GM18951 (cell line): ENCODE results near the gene TYRO3.
"Not testable (repeated sequence)": the region's sequence is repeated elsewhere in the genome, so short reads cannot be mapped to it uniquely, and the experiment has no call there.

Experiments
- POLR2A ChIP-seq: IDR thresholded peaks from 4 replicates; pipeline ENCODE4 v1.6.1; 2011; ENCODE audit warnings: mild to moderate bottlenecking; ENCODE audit not compliant: insufficient read length, insufficient read depth; ENCODE audit errors: extremely low read depth
- in situ Hi-C: fragments of 300-500 bp; cut with MboI; formaldehyde crosslinking; loops from one replicate; pipeline ENCODE4 v1.12.0; 2022; ENCODE audit warnings: low sequenced_read_pairs, mixed read lengths, inconsistent platforms; ENCODE audit not compliant: unreplicated experiment

TYRO3 gene

DNA sequence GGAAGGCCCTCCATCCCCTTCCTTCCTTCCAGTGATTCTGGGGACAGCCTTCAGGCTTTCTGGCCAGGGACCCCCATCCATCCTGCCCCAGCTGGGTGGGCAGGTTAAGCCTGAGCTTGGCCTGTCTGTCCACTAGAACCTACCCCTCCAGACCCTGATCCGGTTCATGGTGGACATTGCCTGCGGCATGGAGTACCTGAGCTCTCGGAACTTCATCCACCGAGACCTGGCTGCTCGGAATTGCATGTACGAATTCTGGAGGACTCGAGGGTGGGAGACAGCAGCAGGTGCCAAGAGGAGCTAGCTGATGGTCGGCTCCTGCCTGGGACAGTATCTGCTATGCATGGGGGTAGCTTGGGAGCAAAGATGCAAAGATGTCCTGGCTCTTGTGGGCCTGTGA lies 13.9 kb downstream of the TYRO3 start:
- in situ Hi-C loops = no loop called here
- no peak for TF ChIP-seq POLR2A

GRCh38 chr15:41573396-41573795 lies 14.4 kb downstream of the TYRO3 start:
- TF ChIP-seq POLR2A = no peak
- in situ Hi-C loops = no loop called here

GRCh38 chr15:41574158-41574557 lies 15.1 kb downstream of the TYRO3 start:
- in situ Hi-C loops = no loop called here
- TF ChIP-seq POLR2A = no peak

DNA sequence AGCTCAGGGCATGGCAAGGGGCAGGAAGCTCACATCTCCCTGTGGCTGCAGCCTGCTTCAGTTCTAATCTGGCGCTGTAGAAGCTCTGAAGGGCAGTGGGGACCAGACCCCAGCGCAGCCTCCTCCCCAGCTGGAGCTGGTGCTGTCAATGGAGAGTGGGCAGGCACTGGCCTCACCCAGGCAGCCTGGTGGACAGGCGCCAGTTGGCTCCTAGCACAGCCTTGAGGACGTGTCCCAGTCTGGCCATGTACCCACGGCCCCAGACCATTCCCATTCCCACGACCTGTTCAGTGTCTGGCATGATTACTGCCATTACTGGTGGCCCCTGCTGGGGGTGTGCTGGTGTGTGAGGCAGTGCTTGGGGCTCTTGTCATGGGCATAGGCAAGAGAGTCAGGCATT lies 16.3 kb downstream of the TYRO3 start:
- TF ChIP-seq POLR2A = no peak
- in situ Hi-C loops = no loop called here

DNA sequence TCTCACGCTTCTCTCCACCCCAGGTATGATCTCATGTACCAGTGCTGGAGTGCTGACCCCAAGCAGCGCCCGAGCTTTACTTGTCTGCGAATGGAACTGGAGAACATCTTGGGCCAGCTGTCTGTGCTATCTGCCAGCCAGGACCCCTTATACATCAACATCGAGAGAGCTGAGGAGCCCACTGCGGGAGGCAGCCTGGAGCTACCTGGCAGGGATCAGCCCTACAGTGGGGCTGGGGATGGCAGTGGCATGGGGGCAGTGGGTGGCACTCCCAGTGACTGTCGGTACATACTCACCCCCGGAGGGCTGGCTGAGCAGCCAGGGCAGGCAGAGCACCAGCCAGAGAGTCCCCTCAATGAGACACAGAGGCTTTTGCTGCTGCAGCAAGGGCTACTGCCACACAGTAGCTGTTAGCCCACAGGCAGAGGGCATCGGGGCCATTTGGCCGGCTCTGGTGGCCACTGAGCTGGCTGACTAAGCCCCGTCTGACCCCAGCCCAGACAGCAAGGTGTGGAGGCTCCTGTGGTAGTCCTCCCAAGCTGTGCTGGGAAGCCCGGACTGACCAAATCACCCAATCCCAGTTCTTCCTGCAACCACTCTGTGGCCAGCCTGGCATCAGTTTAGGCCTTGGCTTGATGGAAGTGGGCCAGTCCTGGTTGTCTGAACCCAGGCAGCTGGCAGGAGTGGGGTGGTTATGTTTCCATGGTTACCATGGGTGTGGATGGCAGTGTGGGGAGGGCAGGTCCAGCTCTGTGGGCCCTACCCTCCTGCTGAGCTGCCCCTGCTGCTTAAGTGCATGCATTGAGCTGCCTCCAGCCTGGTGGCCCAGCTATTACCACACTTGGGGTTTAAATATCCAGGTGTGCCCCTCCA lies 19.1 kb downstream of the TYRO3 start:
- no peak for TF ChIP-seq POLR2A

GRCh38 chr15:41578736-41579383 lies 19.8 kb downstream of the TYRO3 start:
- TF ChIP-seq POLR2A = no peak

More for the DNA sequence above, 19.1 kb downstream of the TYRO3 start:
- in situ Hi-C loops = no loop called here

GRCh38 chr15:41581110-41581509 lies 22.1 kb downstream of the TYRO3 start:
- TF ChIP-seq POLR2A = no peak
- in situ Hi-C loops = no loop called here

More at GRCh38 chr15:41578736-41579383, 19.8 kb downstream of the TYRO3 start:
- in situ Hi-C loops = no loop called here

GRCh38 chr15:41583795-41584194 lies 24.8 kb downstream of the TYRO3 start:
- no peak for TF ChIP-seq POLR2A
- in situ Hi-C loops = no loop called here

GRCh38 chr15:41584636-41585126 lies 25.7 kb downstream of the TYRO3 start:
- in situ Hi-C loops = no loop called here
- TF ChIP-seq POLR2A = no peak

- in situ Hi-C loops = no loop called here
- no peak for TF ChIP-seq POLR2A
Measured at GRCh38 chr15:41585127-41586047, 26.4 kb downstream of the TYRO3 start.

DNA sequence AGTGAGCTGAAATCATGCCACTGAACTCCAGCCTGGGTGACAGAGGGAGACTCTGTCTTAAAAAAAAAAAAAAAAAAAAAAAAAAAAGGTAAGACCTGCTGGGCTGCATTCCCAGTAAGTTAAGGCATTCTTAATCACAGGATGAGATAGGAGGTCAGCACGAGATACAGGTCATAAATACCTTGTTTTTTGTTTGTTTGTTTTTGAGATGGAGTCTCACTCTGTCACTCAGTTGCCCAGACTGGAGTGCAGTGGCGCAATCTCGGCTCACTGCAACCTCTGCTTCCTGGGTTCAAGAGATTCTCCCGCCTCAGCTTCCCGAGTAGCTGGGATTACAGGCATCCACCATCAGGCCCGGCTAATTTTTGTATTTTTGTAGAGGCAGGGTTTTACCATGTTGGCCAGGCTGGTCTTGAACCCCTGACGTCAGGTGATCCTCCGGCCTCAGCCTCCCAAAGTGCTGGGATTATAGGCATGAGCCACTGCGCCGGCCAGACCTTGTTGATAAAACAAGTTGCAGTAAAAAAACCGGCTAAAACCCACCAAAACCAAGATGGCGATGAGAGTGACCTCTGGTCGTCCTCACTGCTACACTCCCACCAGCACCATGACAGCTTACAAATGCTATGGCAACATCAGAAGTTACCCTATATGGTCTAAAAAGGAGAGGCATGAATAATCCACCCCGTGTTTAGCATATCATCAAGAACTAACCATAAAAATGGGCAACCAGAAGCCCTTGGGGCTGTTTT lies 27.7 kb downstream of the TYRO3 start:
- in situ Hi-C loops = not testable (repeated sequence)

DNA sequence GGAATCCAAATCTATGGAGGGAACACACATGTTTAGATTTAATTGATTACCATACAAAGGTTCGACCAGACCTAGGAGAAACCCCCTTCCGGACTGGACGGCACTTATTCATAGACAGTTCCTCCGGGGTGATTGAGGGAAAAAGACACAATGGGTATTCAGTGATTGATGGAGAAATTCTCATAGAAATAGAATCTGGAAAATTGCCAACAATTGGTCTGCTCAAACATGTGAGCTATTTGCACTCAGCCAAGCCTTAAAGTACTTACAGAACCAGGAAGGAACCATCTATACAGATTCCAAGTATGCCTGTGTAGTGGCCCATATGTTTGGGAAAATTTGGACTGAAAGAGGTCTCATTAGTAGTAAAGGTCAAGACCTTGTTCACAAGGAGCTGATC lies 30.0 kb downstream of the TYRO3 start:
- in situ Hi-C loops = not testable (repeated sequence)

DNA sequence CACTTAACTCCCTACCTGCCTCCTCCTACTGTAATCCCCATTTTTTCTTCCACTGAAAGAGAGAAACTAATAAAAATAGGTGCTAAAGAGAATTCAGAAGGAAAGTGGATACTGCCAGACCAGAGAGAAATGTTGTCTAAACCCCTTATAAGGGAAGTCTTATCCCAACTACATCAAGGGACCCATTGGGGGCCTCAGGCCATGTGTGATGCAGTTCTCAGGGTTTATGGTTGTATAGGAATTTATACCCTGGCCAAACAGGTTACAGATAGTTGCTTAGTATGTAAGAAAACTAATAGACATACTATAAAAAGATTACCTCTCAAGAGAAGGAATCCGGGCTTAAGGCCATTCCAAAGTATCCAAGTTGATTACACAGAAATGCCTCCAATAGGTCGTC lies 30.6 kb downstream of the TYRO3 start:
- in situ Hi-C loops = not testable (repeated sequence)

DNA sequence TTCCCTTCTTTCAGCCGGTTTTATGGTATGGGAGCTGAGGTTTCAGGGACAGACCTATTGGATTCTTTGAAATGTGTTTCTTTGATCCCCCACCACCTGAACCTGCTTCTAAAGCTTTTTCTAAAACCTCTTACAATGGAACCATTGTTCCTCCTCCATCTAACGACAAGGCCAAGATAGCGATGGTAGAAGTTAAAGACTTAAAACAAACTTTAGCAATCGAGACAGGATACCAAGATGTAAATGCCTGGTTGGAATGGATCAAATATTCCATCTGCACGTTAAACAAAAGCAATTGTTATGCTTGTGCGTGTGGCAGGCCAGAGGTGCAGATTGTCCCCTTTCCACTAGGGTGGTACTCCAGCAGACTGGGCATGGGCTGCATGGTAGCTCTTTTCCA lies 32.2 kb downstream of the TYRO3 start:
- in situ Hi-C loops = not testable (repeated sequence)

GRCh38 chr15:41592718-41593117 lies 33.7 kb downstream of the TYRO3 start:
- in situ Hi-C loops = not testable (repeated sequence)
